BE2C (cell line): ENCODE data around the gene USP19.

Source experiments
- DNase-seq: peaks from one replicate; pipeline ENCODE4 v3.0.0-alpha.2; 2020
- H3K27me3 ChIP-seq: fragments of 250-450 bp; sonication (Bioruptor Pico); 2 replicates; pipeline ENCODE4 v1.5.1; 2020; ENCODE audit warnings: mild to moderate bottlenecking
- H3K36me3 ChIP-seq: fragments of 250-450 bp; sonication (Bioruptor Pico); 2 replicates; pipeline ENCODE4 v1.5.1; 2020; ENCODE audit warnings: mild to moderate bottlenecking
- H3K4me1 ChIP-seq: fragments of 250-450 bp; sonication (Bioruptor Pico); 2 replicates; pipeline ENCODE4 v1.5.1; 2020
- H3K4me3 ChIP-seq: 2 replicates; pipeline ENCODE4 v1.5.1; 2011; ENCODE audit warnings: low read depth, low read length
- H3K9me3 ChIP-seq: fragments of 250-450 bp; sonication (Bioruptor Pico); 2 replicates; pipeline ENCODE4 v1.5.1; 2020
- TF ChIP-seq, protein P1 (sequence below): IDR thresholded peaks from 2 replicates; pipeline ENCODE4 v1.5.1; 2012; ENCODE audit warnings: mild to moderate bottlenecking, low read depth, low read length

The USP19 gene

DNA sequence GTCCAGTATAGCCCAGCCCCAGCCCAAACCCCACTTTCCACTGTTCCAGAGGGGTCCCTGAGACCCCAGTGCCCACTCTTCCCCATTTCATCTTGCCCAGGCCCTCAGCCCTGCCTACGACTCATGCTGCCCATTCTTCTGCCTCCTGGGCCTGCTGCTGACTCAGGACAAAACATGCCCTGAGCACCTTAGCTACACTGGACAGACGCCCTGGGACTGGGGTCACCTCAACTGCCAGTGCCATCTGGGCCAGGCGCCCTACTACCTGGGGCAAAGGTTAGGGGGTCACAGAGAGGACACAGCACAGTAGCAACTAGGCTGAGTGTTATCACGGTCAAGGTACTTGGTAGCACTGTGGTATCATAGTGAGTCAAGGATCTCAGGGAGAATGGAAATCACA lies 14.9 kb upstream of the USP19 start:
- no peaks in the 10 kb centered on the region for H3K9me3 ChIP-seq
- H3K36me3 ChIP-seq, result no peaks in the 10 kb centered on the region
- DNase-seq, result no peak
- no peaks in the 10 kb centered on the region for H3K27me3 ChIP-seq
- H3K4me1 ChIP-seq, result no peaks in the 10 kb centered on the region
- TF ChIP-seq, protein P1, sequence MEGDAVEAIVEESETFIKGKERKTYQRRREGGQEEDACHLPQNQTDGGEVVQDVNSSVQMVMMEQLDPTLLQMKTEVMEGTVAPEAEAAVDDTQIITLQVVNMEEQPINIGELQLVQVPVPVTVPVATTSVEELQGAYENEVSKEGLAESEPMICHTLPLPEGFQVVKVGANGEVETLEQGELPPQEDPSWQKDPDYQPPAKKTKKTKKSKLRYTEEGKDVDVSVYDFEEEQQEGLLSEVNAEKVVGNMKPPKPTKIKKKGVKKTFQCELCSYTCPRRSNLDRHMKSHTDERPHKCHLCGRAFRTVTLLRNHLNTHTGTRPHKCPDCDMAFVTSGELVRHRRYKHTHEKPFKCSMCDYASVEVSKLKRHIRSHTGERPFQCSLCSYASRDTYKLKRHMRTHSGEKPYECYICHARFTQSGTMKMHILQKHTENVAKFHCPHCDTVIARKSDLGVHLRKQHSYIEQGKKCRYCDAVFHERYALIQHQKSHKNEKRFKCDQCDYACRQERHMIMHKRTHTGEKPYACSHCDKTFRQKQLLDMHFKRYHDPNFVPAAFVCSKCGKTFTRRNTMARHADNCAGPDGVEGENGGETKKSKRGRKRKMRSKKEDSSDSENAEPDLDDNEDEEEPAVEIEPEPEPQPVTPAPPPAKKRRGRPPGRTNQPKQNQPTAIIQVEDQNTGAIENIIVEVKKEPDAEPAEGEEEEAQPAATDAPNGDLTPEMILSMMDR, result no peak
- no peak overlapping the region for H3K4me3 ChIP-seq

DNA sequence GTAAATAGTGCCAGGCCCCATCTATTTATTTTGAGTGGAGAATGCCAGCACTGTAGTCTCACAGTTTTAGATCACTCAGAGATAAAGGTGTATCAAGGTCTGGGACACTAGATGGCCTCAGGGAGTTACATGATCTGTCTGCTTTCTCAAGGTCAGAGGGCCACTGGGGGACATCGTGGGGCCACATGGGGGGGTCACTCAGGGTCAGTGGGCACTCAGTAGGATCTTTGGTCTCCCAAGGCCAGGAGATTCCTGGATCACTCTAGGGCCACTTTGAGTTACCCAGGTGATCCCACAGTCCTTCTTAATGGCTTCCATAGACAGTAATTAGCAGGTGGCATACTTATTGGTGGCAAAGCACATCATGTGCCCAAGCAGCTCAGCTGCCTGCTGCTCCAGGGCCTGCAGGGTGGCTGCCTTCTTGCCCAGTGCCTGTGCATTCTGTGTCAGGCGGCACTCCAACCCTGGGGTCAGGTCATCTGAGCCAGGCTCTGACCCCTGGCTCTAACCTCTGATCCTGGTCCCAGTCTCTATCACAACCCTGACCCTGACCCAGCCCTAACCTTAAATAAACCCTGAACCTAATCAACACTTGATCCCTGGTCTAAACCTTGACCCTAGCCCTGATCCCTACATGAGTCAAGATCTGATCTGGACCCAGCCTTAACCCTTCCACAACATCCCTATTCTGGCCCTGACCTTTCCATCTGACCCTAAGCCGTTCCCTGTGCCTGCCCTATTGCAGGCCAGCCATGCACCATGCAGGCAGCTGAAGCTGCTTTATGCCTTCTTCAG lies 14.0 kb upstream of the USP19 start:
- Histone ChIP-seq H3K27me3 (no peaks in the 10 kb centered on the region), H3K9me3 (no peaks in the 10 kb centered on the region), H3K4me1 (no peaks in the 10 kb centered on the region), H3K4me3 (no peak overlapping the region), H3K36me3 (no peaks in the 10 kb centered on the region)
- DNase-seq, result no peak
- TF ChIP-seq, protein P1, result no peak

DNA sequence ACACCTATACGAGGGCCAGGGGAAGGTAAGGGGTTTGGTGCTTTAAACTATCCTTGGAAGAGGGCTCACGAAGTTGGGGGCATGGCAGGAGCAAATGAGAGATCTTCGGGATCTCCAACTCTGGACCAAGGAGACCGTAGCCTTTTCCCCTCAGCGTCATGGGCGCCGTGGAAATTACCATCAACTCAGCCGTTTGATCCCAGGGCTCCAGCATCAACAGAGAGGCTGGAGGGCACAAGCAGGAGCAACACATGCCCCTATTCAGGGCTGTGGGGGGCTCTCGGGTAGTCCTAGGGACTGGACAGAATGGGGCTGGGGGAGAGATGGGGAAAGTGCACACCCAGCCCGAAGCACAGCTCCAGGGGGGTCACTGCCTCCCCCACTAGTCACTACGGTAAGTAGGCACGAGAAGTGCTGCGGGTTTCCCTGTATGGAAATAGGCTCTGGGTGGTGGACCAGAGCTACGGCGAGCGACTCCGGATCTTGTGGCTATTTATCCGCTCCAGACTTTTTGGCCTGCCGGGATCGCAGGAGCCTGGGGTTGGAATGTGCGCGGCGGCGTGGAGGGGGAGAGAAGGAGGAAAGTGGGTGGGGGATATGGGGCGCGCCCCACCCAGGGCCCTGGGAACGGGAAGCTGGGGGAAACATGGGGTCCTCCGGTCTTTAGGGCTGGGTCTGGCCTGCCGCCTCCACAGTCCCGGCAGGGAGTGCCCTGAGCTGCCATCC lies 12.8 kb upstream of the USP19 start:
- peak overlapping the region; percentile 71 for H3K4me3 ChIP-seq
- peak; percentile 75 for DNase-seq

DNA sequence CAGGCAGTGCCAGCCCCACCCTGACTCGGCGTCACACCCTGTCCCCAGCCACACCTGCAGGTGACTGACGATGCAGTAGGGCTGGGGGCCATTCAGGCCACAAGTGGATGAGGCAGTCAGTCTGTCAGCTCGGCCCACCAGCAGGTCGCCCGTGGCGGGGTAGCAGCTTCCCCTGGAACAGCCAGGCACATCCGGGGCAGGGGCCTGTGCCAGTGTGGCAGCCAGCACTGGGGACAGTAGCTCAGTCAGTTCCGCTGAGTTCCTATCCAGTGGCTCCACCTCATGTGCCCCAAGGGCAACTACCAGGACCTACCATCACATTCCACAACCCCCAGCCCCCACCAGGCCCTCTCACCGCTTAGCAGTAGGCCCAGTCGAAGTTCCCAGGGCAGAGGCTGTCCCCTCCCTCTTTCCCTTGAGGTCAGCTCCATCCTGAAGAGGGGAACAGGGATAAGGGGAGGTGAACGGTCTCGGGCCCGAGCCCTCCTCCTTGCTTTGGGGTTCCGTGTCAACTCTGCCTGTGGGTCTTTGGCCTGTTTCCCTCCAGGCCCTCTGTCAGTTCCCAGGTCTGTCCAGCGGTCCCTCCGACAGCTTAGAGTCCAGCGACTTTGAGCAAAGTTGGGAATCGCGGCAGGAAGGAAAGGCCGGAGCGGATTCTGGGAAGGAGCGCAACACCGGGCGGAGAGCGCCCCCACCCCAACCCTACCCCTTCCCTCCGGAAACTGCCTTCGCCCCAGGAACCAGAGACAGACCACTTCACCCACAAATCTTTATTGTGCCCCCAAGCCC lies 12.0 kb upstream of the USP19 start, which contains the start of gene LAMB2:
Gene LAMB2, minus strand, starts transcription at position 614 of the 789 bp plus-strand sequence. Its CDS starts 183 bp downstream, at position 431.
- Histone ChIP-seq H3K4me3 (peak within 1 kb of the TSS; percentile 71), H3K4me1 (no peaks in the 10 kb centered on the region), H3K27me3 (no peaks in the 10 kb centered on the region), H3K9me3 (no peaks in the 10 kb centered on the region), H3K36me3 (no peaks in the 10 kb centered on the region)
- peak; percentile 65 for DNase-seq
- TF ChIP-seq, protein P1, result peak; percentile 10; the same call in 1 of the 2 replicates

More for the DNA sequence above, 12.8 kb upstream of the USP19 start:
- Histone ChIP-seq H3K27me3 (no peaks in the 10 kb centered on the region), H3K36me3 (no peaks in the 10 kb centered on the region), H3K9me3 (no peaks in the 10 kb centered on the region), H3K4me1 (no peaks in the 10 kb centered on the region)
- TF ChIP-seq, protein P1, result no peak

DNA sequence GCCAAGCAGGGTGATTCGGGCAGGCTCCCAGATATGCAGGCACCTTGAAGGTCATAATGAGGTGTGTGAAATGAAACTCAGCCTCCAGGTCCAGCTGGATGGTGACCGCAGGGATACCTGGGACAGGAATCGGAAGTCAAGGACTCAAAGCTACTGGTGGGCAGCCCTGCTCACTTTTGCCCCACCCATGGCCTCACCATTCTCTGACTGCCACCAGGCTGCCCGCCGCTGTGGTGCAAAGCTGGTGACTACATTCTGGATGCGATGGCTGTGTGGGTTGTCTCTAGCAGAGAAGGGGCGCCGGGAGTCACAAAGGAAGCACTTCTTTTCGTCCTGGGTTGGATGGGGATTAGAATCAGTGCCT lies 11.4 kb upstream of the USP19 start:
- Histone ChIP-seq H3K4me1 (no peaks in the 10 kb centered on the region), H3K4me3 (peak overlapping the region; percentile 71), H3K9me3 (no peaks in the 10 kb centered on the region), H3K27me3 (no peaks in the 10 kb centered on the region), H3K36me3 (no peaks in the 10 kb centered on the region)
- TF ChIP-seq, protein P1, result no peak
- no peak for DNase-seq
